Measurements from ENCODE around the gene ACTR8.

Gene ACTR8

GRCh38 chr3:53862241-53862640, 19.7 kb downstream of the ACTR8 start:
- DNase-seq: no peak

- DNase-seq: no peak
These were observed 21.8 kb downstream of the ACTR8 start for GRCh38 chr3:53860196-53860595.

GRCh38 chr3:53859178-53859577, 22.8 kb downstream of the ACTR8 start:
- no peak for DNase-seq

- DNase-seq: no peak
These were observed 23.7 kb downstream of the ACTR8 start for GRCh38 chr3:53858096-53858741.

- no peak for DNase-seq
These were observed 25.0 kb downstream of the ACTR8 start for GRCh38 chr3:53856964-53857363.

GRCh38 chr3:53850895-53851294, 31.1 kb downstream of the ACTR8 start:
- no peak for DNase-seq

GRCh38 chr3:53849916-53850315, 32.0 kb downstream of the ACTR8 start:
- DNase-seq: no peak

- no peak for DNase-seq
These were observed 35.1 kb downstream of the ACTR8 start for GRCh38 chr3:53846851-53847155.

GRCh38 chr3:53846134-53846850, 35.7 kb downstream of the ACTR8 start, which contains the start of the genes CHDH and IL17RB:
Gene CHDH, minus strand, starts transcription at chr3:53846419. Its CDS starts 22,411 bp downstream, at chr3:53824008.
Gene IL17RB, plus strand, starts transcription at chr3:53846568. Its CDS starts 21 bp downstream, at chr3:53846589.
- DNase-seq: peak; percentile 19 to 42

- DNase-seq: no peak
These were observed 36.1 kb downstream of the ACTR8 start for GRCh38 chr3:53845881-53846133.

- DNase-seq: no peak
These were observed 36.7 kb downstream of the ACTR8 start for GRCh38 chr3:53845103-53845880.

- DNase-seq: no peak
These were observed 37.5 kb downstream of the ACTR8 start for GRCh38 chr3:53844262-53845102.

- peak; percentile 29 to 84 for DNase-seq
These were observed 38.5 kb downstream of the ACTR8 start for GRCh38 chr3:53843195-53844177.

GRCh38 chr3:53842436-53843194, 39.3 kb downstream of the ACTR8 start:
- peak in 1 of 2 experiments; percentile 53 for DNase-seq

GRCh38 chr3:53841296-53841695, 40.7 kb downstream of the ACTR8 start:
- DNase-seq: peak in 1 of 2 experiments; percentile 37

GRCh38 chr3:53837331-53837730, 44.6 kb downstream of the ACTR8 start:
- DNase-seq: no peak

GRCh38 chr3:53836084-53836872, 45.7 kb downstream of the ACTR8 start:
- DNase-seq: no peak

GRCh38 chr3:53835257-53835656, 46.7 kb downstream of the ACTR8 start:
- DNase-seq: no peak

- DNase-seq: no peak
These were observed 47.4 kb downstream of the ACTR8 start for GRCh38 chr3:53834429-53835095.

- DNase-seq: no peak
These were observed 48.3 kb downstream of the ACTR8 start for GRCh38 chr3:53833700-53834099.

Measured in NCI-H524 (cell line).